Hepatocyte (in vitro differentiated cells): Measurements from ENCODE around the gene SEC23IP. TPM values are rescaled to one million over a fixed set of nuclear protein-coding genes. Genes with fewer than 3 reads are reported as not detected.

Experiments
- DNase-seq: peaks from one replicate; pipeline ENCODE4 v3.0.0-alpha.2; 2016; ENCODE audit warnings: low spot score
- H2AFZ ChIP-seq: fragments of 200-600 bp; sonication (generic); 2 replicates; pipeline ENCODE4 v1.6.0; 2016; ENCODE audit warnings: antibody characterized with exemption, mild to moderate bottlenecking
- H3K27ac ChIP-seq: fragments of 200-600 bp; sonication (generic); 2 replicates; pipeline ENCODE4 v1.5.1; 2016; ENCODE audit warnings: mild to moderate bottlenecking
- H3K27me3 ChIP-seq: fragments of 200-600 bp; sonication (generic); 2 replicates; pipeline ENCODE4 v1.6.1; 2016
- H3K36me3 ChIP-seq: fragments of 200-600 bp; sonication (generic); replicated peaks from 2 replicates; pipeline ENCODE4 v1.5.1; 2016; ENCODE audit warnings: low read depth; ENCODE audit not compliant: insufficient read depth
- H3K4me1 ChIP-seq: fragments of 200-600 bp; sonication (generic); 2 replicates; pipeline ENCODE4 v1.5.1; 2016; ENCODE audit warnings: mild to moderate bottlenecking, moderate library complexity; ENCODE audit not compliant: insufficient read depth
- H3K4me2 ChIP-seq: fragments of 200-600 bp; sonication (generic); 2 replicates; pipeline ENCODE4 v1.6.0; 2016
- H3K4me3 ChIP-seq: fragments of 200-600 bp; sonication (generic); 2 replicates; pipeline ENCODE4 v1.5.1; 2016; ENCODE audit warnings: mild to moderate bottlenecking
- H3K79me2 ChIP-seq: fragments of 200-600 bp; sonication (generic); 2 replicates; pipeline ENCODE4 v1.6.0; 2017; ENCODE audit warnings: mild to moderate bottlenecking
- H3K9me2 ChIP-seq: fragments of 200-600 bp; sonication (generic); replicated peaks from 2 replicates; pipeline ENCODE4 v1.6.0; 2017; ENCODE audit warnings: mild to moderate bottlenecking; ENCODE audit not compliant: insufficient read depth
- H3K9me3 ChIP-seq: fragments of 200-600 bp; sonication (generic); 2 replicates; pipeline ENCODE4 v1.5.1; 2016; ENCODE audit warnings: low read depth, mild to moderate bottlenecking
- H4K20me1 ChIP-seq: fragments of 200-600 bp; sonication (generic); 2 replicates; pipeline ENCODE4 v1.6.0; 2016; ENCODE audit warnings: mild to moderate bottlenecking; ENCODE audit not compliant: insufficient read depth, poor library complexity, severe bottlenecking
- CTCF ChIP-seq: fragments of 200-600 bp; sonication (generic); IDR thresholded peaks from 2 replicates; pipeline ENCODE4 v1.5.1; 2016; ENCODE audit warnings: antibody characterized with exemption, mild to moderate bottlenecking; ENCODE audit not compliant: poor library complexity
- EZH2 ChIP-seq: fragments of 200-600 bp; sonication (generic); IDR thresholded peaks from 2 replicates; pipeline ENCODE4 v1.6.1; 2016; ENCODE audit warnings: antibody characterized with exemption, mild to moderate bottlenecking, borderline replicate concordance
- EZH2phosphoT487 ChIP-seq: fragments of 200-600 bp; sonication (generic); IDR thresholded peaks from one replicate; pipeline ENCODE4 v1.6.1; 2018; ENCODE audit warnings: antibody characterized with exemption, mild to moderate bottlenecking, low read depth, moderate library complexity; ENCODE audit not compliant: unreplicated experiment, severe bottlenecking
- WGBS: methylation state at CpG from one replicate; pipeline ENCODE4 v1.1.6; 2016; ENCODE audit warnings: low lambda C conversion rate; ENCODE audit errors: missing lambda C conversion rate; 5-methylcytosine and 5-hydroxymethylcytosine counted together
- polyA plus RNA-seq: library from polyadenylated mRNA; unstranded; fragments of >200 nt; fragmentation: Nextera tagmentation; extraction: Ambion mirVana; gene quantifications from 2 replicates; pipeline ENCODE4 v1.2.1, GENCODE V29; 2016
- total RNA-seq: library from RNA; depleted of rRNA; stranded (reverse); fragments of >200 nt; gene quantifications from 2 replicates; pipeline ENCODE4 v1.2.3, GENCODE V29; 2014

SEC23IP gene
- total and polyA plus RNA-seq, 2 experiments from 2014 or later: 27.4 to 39.9 TPM

- H3K27ac ChIP-seq: no peak overlapping the region
- TF ChIP-seq EZH2phosphoT487: no peak
- TF ChIP-seq EZH2: no peak
- no peak for TF ChIP-seq CTCF
- H3K4me3 ChIP-seq: no peak overlapping the region
- no peaks in the 10 kb centered on the region for H3K36me3 ChIP-seq
- H3K4me1 ChIP-seq: no peaks in the 10 kb centered on the region
- 71% methylated on average over 5 of the region's 5 CpGs for WGBS
- no peaks in the 10 kb centered on the region for H3K9me3 ChIP-seq
- H3K79me2 ChIP-seq: no peaks in the 10 kb centered on the region
- no peaks in the 10 kb centered on the region for H3K27me3 ChIP-seq
- no peaks in the 10 kb centered on the region for H4K20me1 ChIP-seq
- H3K4me2 ChIP-seq: no peak overlapping the region
- H2AFZ ChIP-seq: no peak overlapping the region
- H3K9me2 ChIP-seq: no peaks in the 10 kb centered on the region
- DNase-seq: no peak
Observed at GRCh38 chr10:119980956-119981750, 88.6 kb downstream of the SEC23IP start.

GRCh38 chr10:119981826-119982225 lies 89.3 kb downstream of the SEC23IP start:
- no peaks in the 10 kb centered on the region for H3K36me3 ChIP-seq
- no peaks in the 10 kb centered on the region for H4K20me1 ChIP-seq
- no peak overlapping the region for H3K4me2 ChIP-seq
- 68% methylated on average over 1 of the region's 1 CpG for WGBS
- H3K27me3 ChIP-seq: no peaks in the 10 kb centered on the region
- no peaks in the 10 kb centered on the region for H3K79me2 ChIP-seq
- no peak overlapping the region for H2AFZ ChIP-seq
- H3K9me2 ChIP-seq: no peaks in the 10 kb centered on the region
- no peaks in the 10 kb centered on the region for H3K4me1 ChIP-seq
- DNase-seq: no peak
- no peak overlapping the region for H3K4me3 ChIP-seq
- TF ChIP-seq CTCF: no peak
- no peak for TF ChIP-seq EZH2
- TF ChIP-seq EZH2phosphoT487: no peak
- H3K27ac ChIP-seq: no peak overlapping the region
- no peaks in the 10 kb centered on the region for H3K9me3 ChIP-seq

- Histone ChIP-seq H3K4me3 (no peak overlapping the region), H4K20me1 (no peaks in the 10 kb centered on the region), H3K27ac (no peak overlapping the region), H3K36me3 (no peaks in the 10 kb centered on the region), H3K4me1 (no peaks in the 10 kb centered on the region), H2AFZ (no peak overlapping the region), H3K79me2 (no peaks in the 10 kb centered on the region), H3K4me2 (no peak overlapping the region), H3K9me3 (no peaks in the 10 kb centered on the region), H3K27me3 (no peaks in the 10 kb centered on the region), H3K9me2 (no peaks in the 10 kb centered on the region)
- TF ChIP-seq EZH2phosphoT487 (no peak), EZH2 (no peak)
- WGBS: 83% methylated on average over 1 of the region's 1 CpG
- DNase-seq: no peak
Observed at GRCh38 chr10:119988333-119988732, 95.8 kb downstream of the SEC23IP start.

- H3K9me3 ChIP-seq: no peaks in the 10 kb centered on the region
- WGBS: 91% methylated on average over 7 of the region's 7 CpGs
Observed at GRCh38 chr10:119989966-119990365, 97.4 kb downstream of the SEC23IP start.

More at GRCh38 chr10:119989966-119990365, 97.4 kb downstream of the SEC23IP start:
- no peaks in the 10 kb centered on the region for H3K79me2 ChIP-seq
- no peak overlapping the region for H3K4me2 ChIP-seq
- no peaks in the 10 kb centered on the region for H4K20me1 ChIP-seq
- no peaks in the 10 kb centered on the region for H3K36me3 ChIP-seq
- no peak overlapping the region for H2AFZ ChIP-seq
- H3K27ac ChIP-seq: no peak overlapping the region
- no peaks in the 10 kb centered on the region for H3K4me1 ChIP-seq
- TF ChIP-seq CTCF (no peak), EZH2phosphoT487 (no peak), EZH2 (no peak)
- H3K27me3 ChIP-seq: no peaks in the 10 kb centered on the region
- no peaks in the 10 kb centered on the region for H3K9me2 ChIP-seq
- H3K4me3 ChIP-seq: no peak overlapping the region
- DNase-seq: no peak
